ENCODE data around the gene GSG1L.

DNA sequence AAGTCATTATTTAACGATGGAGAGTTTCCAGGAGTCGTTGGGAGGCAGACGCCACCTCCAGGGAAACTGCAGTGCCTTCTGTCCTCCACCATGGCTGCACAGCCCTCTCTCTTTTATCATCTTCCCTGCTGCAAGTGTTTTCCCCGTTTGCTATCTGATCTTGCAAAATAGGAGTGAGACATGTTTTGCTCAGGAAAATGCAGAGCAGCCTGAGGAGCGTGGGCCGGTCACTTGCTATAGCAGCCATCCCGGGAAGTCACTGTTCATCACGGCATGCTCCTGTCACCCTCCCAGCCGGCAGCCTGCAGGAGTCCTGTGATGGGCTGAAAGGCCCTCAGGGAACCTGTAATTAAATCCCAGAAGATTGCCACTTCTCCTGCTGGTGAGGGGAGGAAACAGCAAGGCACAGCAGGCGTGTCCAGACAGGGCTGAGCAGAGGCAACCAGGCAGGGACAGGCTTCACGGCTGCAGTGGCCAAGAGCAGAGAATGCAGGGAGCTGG lies 143.1 kb downstream of the GSG1L start:
- TF ChIP-seq, protein P1, sequence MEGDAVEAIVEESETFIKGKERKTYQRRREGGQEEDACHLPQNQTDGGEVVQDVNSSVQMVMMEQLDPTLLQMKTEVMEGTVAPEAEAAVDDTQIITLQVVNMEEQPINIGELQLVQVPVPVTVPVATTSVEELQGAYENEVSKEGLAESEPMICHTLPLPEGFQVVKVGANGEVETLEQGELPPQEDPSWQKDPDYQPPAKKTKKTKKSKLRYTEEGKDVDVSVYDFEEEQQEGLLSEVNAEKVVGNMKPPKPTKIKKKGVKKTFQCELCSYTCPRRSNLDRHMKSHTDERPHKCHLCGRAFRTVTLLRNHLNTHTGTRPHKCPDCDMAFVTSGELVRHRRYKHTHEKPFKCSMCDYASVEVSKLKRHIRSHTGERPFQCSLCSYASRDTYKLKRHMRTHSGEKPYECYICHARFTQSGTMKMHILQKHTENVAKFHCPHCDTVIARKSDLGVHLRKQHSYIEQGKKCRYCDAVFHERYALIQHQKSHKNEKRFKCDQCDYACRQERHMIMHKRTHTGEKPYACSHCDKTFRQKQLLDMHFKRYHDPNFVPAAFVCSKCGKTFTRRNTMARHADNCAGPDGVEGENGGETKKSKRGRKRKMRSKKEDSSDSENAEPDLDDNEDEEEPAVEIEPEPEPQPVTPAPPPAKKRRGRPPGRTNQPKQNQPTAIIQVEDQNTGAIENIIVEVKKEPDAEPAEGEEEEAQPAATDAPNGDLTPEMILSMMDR (IDR thresholded peaks at IDR 0.05): peak in 1 of 6 experiments; percentile 20
- TF ChIP-seq POLR2A (IDR thresholded peaks at IDR 0.05): no peak

Data from adrenal gland (tissue), 5 donors.